ENCODE data around the gene TGM4.

Gene TGM4

GRCh38 chr3:44958386-44958785 lies 84.0 kb downstream of the TGM4 start:
- DNase-seq, result no peak

GRCh38 chr3:44960387-44961026 lies 86.1 kb downstream of the TGM4 start:
- DNase-seq, result no peak

DNA sequence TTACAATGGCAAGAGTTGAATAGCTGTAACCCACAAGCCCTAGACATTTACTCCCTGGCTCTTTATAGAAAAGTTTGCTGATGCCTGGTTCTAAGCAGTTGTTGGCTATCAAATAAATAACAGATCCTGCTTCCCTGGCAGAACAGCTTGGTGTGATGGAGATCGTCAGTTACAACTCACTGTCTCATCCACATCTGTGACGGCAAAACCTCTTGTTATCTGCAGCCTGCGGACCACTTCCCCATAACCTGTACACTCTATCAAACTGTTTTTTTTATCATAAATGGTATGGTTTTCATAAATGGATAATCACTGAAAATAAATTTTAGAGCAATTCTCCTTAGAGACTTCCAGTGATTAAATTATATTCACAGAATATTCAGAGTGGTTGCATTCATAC lies 87.5 kb downstream of the TGM4 start:
- no peak for DNase-seq

- no peak for DNase-seq
Measured at GRCh38 chr3:44962621-44963393, 88.4 kb downstream of the TGM4 start.

GRCh38 chr3:44963571-44964325 lies 89.3 kb downstream of the TGM4 start:
- DNase-seq, result no peak
